HuH-7.5 (cell line): Measurements from ENCODE around the gene FBXL4.

Experiments
- DNase-seq: peaks from one replicate; pipeline ENCODE4 v3.0.0; 2011; ENCODE audit warnings: low spot score

FBXL4 gene

DNA sequence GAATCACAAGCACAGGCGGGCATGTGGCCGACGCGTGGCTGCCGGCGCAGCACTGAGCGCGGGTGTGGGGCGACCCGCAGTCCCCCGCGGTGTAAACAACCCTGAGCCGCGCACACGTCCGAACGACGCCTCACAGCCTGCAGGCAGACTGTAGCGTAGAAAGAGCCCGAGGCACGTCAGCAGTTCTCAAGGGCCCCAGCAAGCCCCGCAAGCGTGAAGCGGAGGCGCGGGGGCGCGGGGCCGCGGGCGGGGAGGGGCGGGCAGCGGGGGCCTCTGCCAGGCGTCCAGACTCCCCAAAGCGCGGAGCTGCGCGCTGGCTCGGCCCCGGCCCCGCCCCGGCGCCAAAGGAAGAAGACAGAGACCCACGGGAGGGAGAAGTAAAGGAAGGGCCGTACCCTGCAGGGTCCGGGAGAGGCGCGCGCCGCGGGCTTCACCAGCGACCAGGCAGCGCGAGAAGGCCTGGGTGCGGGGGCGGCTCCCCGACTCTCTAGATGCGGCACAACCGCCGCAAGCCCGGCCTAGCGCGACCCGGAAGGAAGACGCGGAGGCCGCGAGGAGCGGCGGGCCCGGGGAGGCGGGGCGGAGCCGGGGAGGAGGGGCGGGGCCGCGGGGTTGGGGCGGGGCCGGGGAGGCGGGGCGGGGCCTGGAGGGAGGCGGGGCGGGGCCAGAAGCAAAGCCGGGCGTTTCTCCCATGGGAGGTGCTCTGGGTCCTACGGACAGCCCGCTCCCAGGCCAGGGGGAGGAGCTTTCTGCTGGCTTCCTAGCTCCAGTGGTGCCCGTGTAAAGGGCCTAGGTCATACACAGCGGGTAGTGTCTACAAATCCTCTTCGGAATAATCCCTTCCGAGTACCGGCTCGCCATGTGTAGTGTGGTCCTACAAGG lies at the start of gene FBXL4:
TSS of gene FBXL4 (minus strand) at position 536 of the 882 bp plus-strand sequence. CDS start 20,958 bp downstream, outside the sequence.
- DNase-seq, result peak; percentile 72

DNA sequence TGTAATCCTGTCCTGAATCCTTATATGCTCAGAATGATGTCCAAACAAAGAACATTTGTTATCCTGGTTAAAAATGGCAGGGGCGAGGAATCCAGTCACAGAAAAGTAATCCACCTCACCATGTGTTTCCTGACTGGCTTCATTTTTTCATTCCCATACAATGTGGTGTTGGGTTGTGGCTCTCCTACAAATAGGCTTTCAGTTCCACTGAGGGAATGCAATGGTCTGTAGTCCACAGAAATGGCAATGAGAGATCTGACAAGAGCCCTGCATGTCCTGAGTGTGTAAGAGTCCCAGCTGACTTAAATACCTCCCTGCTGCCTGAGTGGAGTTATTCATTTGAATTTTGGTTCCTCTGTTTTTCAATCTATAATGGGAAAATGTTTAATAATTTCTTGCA lies 47.4 kb upstream of the FBXL4 start:
- no peak for DNase-seq

DNA sequence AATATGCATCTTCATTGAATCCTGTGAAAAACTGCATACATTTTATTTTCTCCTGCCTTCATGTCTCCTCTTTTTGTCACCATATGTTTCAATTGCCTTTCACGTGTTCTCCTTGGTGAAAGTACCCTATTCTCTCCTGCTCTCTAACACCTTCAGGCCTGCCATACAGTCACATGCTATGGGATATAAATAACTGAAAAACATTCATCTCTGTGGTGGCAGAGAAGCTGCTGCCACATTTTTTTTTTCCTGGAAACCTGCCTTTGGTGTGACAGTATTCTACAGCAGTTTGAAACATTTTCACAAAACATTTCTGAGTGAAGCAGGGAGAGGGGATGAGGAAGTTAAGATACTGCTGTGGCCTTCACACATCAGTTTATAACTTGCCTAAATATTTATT lies 44.8 kb upstream of the FBXL4 start:
- DNase-seq, result no peak

DNA sequence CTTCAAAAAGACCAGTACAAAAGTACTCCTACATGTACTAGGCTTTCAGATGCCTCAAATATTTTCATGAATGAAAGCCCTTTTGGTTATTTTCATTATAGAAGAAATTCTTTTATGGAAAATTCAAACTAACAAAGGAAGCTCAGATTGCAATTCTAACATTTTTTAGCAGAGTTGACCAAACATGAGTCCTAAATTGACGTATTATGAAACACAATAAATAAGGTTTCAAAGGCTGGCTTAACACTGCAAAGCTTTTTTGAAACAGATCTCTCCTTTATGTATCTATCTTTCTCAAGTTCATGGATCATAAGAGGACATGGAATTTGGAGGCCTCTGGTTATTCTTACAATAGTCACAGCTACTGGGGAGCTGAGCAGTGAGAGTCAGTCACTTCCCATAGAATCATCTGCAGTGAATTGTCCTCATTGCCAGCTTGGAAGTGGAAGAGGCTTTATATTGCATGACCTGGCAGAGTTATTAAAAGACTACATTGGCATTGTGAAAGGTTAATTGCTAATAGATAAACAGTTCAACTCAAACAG lies 38.4 kb upstream of the FBXL4 start:
- no peak for DNase-seq

DNA sequence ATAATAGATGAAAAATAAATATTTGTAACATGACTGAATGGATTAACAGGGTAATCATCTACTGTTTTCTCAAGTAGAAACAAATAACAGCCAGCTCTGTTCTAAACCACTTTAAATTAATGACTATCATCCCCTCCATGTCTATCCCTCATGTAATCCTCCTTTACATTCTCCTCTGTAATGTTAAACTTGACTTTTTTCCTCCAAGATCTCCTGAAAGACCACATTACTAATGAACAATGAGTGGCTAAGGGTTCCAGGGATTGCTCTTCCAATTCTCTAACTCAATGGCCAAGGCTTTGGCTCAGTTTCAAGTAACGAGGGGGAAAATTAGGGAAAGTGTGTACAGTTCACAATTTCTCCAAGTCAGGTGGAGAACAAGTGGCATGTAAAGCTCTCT lies 37.6 kb upstream of the FBXL4 start:
- DNase-seq, result no peak

DNA sequence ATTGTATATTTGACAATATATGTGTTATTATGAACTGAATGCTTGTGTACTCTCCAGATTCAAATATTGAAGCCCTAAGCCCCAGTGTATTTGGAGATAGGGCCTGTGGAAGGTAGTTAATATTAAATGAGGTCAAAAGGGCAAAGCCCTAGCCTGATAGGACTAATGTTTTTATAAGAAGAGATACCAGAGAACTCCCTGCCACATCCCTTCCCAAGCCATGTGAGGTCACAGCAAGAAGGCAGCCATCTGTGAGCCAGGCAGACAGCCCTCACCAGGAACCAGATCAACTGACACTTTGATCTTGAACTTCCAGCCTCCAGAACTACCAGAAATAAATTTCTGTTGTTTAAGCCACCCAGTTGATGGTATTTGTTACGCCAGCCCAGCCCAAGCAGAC lies 36.4 kb upstream of the FBXL4 start:
- DNase-seq, result no peak

DNA sequence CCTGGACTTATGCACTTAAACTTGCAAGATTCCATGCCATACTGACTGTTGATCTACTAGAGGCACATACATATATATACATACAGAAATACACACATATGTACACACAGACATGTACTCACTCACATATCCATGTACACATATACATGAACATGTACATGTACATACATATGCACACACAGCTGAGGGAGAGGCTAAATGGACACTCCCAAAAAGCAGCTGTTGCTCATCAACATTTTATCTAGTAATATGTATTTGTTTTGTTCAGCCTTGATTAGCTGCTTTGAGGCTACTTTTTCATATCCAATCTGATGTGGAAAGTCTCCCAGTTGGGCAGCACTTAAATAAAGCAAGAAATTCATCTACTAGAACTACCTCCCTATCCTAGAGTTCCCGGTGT lies 33.7 kb upstream of the FBXL4 start:
- no peak for DNase-seq

DNA sequence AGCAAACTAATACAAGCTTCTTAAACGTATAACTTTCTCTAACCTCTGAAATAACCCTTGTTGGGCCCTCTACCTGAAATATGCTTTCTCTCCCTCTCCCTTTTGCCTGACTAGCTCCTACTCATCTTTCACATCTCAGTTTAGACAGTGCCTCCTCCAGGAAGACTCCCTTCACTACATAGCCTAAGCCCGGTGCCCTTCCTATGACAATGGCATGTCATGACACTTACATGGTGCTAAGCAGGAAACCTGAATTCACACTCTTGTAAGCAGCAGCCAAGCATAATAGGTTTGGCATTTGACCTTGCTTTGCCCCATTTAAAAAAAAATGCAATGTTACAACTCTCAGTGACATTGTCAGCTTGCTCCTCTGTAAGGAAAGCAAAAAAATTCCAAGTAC lies 33.1 kb upstream of the FBXL4 start:
- DNase-seq, result no peak

DNA sequence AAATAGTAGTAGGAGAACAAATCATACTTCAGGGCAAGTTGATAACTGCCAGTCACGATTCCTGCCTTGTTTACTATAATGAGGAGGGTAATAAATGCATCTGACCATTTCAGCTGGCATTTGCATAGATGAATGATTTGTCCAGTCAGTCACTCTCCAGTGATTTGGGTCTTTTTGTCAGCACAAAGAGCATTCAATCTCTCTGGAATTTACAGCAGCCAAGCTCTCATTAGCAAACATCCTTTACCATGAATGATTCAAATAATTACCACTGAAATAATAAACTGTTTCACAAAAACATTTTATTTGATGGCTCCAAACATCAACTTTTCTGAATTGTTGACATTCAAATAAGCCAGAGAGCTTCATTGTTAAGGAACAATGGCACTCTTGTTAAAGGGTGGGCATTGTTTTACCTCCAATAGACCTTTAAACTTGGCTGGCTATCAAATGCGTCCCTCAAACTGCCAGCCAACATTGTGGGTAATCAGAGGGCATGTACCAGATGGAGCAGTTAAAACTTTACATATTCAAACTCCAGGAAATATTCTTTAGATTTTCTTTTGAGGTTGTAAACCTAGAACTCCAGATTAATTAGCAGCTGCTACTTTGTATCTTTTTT lies 30.0 kb upstream of the FBXL4 start:
- no peak for DNase-seq

DNA sequence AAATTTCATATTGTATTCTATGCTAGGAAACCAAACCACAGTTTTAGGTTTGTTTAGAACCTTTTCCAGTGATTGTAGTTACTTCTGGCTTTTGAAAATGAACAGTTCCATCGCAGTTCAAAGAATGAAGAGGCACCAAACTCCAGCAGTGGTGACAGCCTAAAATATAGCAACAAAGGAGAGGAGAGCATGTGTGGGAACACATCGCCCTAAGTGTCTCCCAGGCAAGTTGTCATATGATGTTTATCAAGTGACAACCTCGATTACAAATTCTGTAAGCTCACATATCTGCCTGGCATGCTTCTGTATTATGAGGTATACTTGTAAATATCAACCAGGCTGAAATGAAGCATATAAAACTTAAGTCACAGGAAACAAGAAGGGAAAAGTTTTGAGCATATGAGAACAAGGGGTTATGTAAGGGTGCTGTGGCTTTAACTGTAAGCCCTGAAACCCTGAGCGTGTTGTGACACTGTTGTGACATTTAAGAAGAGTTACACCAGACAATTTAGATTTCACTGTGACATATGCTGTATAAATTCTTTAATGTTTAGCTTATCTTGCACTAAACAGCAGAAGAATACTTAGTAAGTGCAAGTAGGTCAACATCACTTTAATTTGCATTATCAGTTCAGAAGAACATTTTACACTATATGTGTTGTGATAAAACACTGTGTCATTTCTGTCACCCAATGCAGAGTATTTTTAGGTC lies 29.1 kb upstream of the FBXL4 start:
- no peak for DNase-seq

DNA sequence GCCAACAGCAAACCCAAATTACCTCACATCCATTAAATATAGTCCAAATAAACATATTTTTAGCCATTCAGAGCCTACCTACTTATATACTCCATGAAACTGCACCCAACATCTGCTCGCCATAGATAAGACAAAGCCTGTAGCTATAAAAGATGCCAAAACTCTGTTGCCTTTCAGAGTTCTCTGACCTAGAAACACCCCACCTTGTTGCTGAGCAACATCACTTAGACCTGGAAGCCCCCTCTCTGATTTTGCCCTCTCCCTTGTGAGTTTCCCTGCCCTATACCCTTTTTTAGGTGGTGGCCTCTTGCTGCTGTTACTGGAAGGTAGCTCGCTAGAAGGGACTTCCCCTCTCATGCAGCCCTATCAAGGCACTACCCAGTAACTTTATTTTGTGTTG lies 27.7 kb upstream of the FBXL4 start:
- no peak for DNase-seq

DNA sequence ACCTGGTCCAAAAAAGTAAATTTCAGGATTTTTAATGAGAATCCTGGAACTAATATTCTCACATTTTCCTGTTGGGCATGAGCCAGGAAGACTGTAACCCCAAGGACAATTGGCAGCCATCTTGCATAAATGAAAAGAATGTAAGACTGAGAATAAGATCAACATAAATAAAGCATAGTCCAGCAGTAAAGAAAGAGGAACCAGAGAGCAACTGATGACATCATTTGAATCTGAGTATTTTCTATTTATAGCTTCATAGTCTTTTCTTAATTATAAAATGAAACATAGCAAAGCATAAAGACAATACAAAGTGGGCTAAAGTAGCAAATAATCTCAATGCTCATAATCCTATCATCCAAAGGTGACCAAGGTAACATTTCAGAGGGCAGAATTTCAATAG lies 26.6 kb upstream of the FBXL4 start:
- no peak for DNase-seq

DNA sequence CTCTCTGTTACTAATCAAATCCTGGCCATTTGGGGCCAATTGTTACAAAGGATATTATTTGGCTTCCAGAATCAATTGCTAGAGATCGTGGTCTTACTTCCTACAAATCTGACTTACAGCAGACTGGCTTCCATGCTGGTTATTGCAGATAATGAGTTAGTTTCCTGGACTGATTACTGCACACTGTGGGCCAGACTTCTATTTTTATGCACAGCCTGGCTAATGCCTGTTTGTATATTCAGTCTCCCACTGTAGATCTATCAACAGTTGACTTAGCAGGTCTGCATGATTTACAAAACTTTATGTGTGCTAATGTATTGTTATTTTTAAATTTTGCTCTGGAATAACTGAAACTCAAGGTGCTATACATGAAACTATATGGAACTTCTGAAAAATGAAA lies 25.8 kb upstream of the FBXL4 start:
- no peak for DNase-seq

DNA sequence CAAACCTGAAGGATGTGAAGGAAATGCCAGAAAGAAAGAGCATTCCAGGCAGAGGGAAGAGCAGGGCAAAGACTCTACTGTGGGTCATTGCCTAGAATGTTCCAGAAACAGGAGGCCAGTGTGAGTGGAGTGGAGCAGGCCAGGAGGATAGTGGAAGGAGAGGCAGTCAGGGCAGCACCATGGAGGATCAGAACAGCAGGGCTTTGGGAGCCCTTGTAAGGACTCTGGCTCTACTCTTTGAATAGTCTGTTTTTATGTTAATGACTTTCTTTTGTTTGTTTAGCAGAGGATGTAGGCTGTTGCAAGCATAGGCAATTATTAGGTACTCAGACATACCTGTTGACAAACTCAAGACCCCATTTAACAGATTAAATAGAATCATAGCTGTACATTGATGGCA lies 23.6 kb upstream of the FBXL4 start:
- no peak for DNase-seq

DNA sequence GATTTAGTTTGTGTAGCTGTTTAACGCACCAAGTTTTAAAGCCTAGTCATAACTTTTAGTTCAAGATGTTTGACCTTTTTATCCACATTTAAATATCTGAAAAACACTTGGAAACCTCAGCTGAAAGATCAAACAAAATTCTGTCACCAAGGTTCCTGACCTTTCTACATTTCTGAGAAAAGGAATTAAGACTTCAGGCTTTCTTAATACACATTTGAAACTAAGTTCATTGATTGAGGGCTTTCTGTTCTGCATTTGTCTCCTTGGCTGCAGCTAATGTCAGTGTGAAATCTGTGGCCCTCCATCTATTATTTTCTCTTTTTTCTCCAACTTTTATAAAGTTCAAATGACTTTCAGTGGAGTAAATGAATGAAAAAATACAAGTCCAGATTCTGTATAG lies 22.7 kb upstream of the FBXL4 start:
- no peak for DNase-seq

DNA sequence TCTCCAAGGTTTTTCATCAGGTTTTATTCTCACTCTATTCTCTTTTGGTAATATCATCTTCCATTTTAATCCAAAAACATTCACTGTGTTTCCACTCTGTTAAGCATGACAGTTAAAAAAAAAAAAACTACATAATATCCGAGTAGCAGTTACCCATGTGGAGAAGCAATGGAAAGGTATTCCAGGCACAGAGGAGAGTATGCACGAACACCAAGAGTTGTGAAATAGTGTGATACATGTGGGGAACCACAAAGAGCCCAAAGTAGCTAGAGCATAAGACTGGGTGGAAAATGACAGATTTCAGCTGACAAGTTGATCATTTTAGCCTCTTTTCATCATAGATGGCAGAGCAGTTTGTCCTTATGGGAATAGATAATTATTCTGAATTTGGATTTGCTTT lies 19.9 kb upstream of the FBXL4 start:
- DNase-seq, result no peak

DNA sequence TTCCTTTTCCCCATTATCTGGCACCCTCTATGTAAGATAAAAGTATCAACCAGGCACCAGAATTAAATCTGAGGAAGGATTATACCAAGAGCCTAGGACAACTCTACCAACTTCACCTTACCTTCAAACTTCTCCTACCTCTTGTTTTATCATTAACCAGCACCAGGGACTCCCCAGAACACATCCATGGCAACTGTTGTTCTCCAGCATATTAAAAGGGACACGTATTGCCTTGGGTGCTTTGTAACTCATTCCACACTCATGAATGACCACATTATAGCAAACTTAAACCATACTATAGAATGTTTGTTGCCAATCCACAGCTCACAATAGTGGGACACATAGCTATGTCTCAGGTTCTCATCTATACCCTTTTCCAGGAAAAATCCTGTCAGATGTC lies 11.9 kb upstream of the FBXL4 start:
- DNase-seq, result no peak

DNA sequence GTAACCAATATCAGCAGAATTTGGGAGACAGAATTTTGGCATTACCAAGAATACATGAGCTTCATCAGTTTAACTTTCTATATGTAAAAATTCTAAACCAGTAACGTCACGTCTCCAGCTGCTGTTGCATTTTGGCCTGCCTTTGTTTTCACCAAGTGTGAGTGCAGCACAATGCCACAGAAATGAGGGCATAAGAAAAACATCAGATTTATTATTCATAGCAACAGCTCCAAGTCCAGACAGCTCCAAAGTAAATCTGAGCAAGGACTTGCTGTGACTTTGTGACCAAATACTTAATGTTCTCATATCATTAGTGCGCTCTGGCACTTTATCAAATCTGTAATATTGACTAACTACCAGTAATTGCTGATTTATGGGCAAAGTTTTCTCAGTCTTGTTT lies 11.0 kb upstream of the FBXL4 start:
- DNase-seq, result no peak

DNA sequence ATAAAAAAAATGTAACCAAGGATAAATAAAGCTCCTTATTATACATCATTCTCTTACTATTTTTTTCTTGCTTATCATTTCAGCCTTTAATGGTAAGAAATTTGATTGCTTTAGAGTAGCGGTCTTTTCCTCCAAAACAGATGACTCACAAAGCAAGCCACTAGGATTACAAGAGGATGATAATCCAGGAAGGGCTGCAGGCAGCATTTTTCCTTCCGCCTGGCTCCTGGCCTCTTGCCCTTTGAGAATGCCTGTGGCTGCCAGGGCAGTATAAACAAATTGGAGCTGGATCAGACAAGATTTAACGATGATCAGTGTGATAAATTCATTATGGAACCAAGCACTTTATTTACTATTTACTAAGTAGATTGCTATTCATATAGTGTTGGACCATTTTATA lies 9.7 kb upstream of the FBXL4 start:
- DNase-seq, result no peak

DNA sequence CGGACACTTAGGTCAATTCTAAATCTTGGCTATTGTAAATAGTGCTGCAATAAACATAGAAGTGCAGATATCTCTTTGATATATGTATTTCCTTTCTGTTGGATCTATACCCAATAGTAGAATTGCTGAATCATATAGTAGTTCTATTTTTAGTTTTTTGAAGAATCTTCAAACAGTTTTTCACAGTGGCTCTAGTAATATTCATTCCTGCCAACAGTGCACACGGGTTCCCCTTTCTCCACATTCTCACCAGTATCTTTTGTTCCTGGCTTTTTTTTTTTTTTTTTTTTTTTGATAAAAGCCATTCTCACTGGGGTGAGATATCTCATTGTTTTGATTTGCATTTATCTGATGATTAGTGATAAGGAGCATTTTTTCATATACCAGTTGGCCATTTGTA lies 1.8 kb upstream of the FBXL4 start:
- no peak for DNase-seq

DNA sequence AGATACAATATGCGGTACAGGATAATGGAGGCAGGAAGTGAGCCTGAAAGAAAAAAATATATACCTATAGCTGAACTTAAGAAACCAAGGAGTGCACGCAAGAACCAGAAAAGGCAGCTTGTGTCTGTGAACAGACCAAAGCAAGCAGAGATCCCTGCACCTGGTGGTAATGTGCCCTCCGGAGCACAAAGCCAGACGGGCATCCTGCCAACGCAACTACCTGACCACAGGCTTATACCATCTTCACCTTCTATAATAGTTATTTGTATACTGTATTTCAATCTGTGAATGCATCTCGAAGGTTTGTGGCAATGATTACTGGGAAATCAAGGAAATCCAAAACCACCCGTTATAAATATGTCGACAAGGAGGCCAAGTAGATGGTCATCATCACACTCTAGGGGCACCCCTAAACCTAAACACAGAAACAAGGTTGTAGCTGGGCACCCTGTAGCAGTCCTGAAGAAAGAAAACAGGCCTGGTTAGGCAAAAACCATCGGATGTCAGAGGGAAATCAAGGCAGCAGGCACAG lies 801 bp downstream of the FBXL4 start:
- DNase-seq, result no peak

DNA sequence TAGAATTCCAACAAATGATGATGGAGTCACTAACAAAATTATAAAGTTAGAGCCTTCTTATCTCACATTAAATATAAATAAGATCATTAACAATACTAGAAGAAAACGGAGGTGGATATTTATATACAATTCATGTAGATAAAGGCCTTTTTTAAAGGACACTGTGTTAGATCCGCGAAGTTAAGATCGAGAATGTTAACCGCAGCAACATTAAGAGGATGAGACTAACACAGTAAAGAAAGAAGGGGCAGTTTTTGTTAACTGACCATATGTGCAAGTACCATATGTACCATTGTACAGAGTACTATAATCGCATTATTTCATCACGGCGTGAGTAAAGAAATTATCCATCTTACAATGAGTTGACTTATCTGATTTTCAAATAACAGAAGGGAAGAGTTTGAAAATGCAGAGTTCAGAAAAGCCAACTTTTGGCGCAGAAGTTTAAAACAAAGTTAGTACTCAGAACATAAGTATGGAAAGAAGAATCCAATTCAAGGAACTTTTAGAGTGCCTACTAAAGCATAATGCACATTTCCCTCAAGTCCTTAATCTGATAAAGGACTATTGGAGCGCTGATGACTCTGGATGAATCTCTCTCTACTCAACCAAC lies 1.4 kb downstream of the FBXL4 start:
- DNase-seq, result no peak
